ENCODE measurements around the gene RASSF8. TPM values are rescaled to one million over a fixed set of nuclear protein-coding genes. Genes with fewer than 3 reads are reported as not detected.

Gene RASSF8
- total RNA-seq, 2 experiments from 2014 or later, result not detected

- BruUV-seq (replicated peaks), result no TSS peak
- CTCF ChIA-PET (ENCODE audit: unreplicated experiment), result no interaction called here
These were observed 36.6 kb downstream of the RASSF8 start for GRCh38 chr12:25994901-25995625.

GRCh38 chr12:25995906-25996305 lies 37.4 kb downstream of the RASSF8 start:
- DNase-seq (ENCODE audit: low spot score), result no peak
- Histone ChIP-seq H4K20me1 (ENCODE audit: insufficient read depth, low read length) (no peaks in the 10 kb centered on the region), H3K27ac (ENCODE audit: low read depth, low read length, poor library complexity, severe bottlenecking) (no peak overlapping the region), H3K4me1 (ENCODE audit: insufficient read depth, low read length, poor library complexity, severe bottlenecking) (no peaks in the 10 kb centered on the region), H3K79me2 (ENCODE audit: insufficient read depth, low read depth, low read length) (no peaks in the 10 kb centered on the region), H3K4me2 (ENCODE audit: low read length) (no peak overlapping the region), H3K4me3 (ENCODE audit: low read depth, low read length, poor library complexity, severe bottlenecking) (no peak overlapping the region), H3K9me2 (ENCODE audit: insufficient read depth, low read length) (no peaks in the 10 kb centered on the region), H2AFZ (ENCODE audit: low read length) (no peak overlapping the region), H3K9me3 (ENCODE audit: low read length) (no peaks in the 10 kb centered on the region), H3K36me3 (ENCODE audit: insufficient read depth, low read length) (no peaks in the 10 kb centered on the region)
- BruUV-seq (replicated peaks), result no TSS peak
- POLR2A ChIA-PET, result interaction anchor here (0.6 kb wide), 2 partner anchors 114 to 434 kb away, joined by 3 to 6 read pairs; no protein-coding TSS in a partner anchor
- CTCF ChIA-PET (ENCODE audit: unreplicated experiment), result no interaction called here
- intact Hi-C loops (cut with micrococcal nuclease; ENCODE audit: unreplicated experiment), result no loop called here
- no peak for TF ChIP-seq EZH2phosphoT487 (IDR thresholded peaks at IDR 0.05; ENCODE audit: borderline replicate concordance, low read depth, low read length)
- TF ChIP-seq CTCF (conservative IDR thresholded peaks at IDR 0.05; ENCODE audit: low read length), result no peak

More at GRCh38 chr12:25994901-25995625, 36.6 kb downstream of the RASSF8 start:
- Histone ChIP-seq H4K20me1 (ENCODE audit: insufficient read depth, low read length) (no peaks in the 10 kb centered on the region), H3K9me3 (ENCODE audit: low read length) (no peaks in the 10 kb centered on the region), H2AFZ (ENCODE audit: low read length) (no peak overlapping the region), H3K4me2 (ENCODE audit: low read length) (no peak overlapping the region), H3K4me3 (ENCODE audit: low read depth, low read length, poor library complexity, severe bottlenecking) (no peak overlapping the region), H3K27ac (ENCODE audit: low read depth, low read length, poor library complexity, severe bottlenecking) (no peak overlapping the region), H3K36me3 (ENCODE audit: insufficient read depth, low read length) (no peaks in the 10 kb centered on the region), H3K4me1 (ENCODE audit: insufficient read depth, low read length, poor library complexity, severe bottlenecking) (no peaks in the 10 kb centered on the region), H3K79me2 (ENCODE audit: insufficient read depth, low read depth, low read length) (no peaks in the 10 kb centered on the region), H3K9me2 (ENCODE audit: insufficient read depth, low read length) (no peaks in the 10 kb centered on the region)
- intact Hi-C loops (cut with micrococcal nuclease; ENCODE audit: unreplicated experiment), result no loop called here
- no peak for DNase-seq (ENCODE audit: low spot score)
- TF ChIP-seq CTCF (conservative IDR thresholded peaks at IDR 0.05; ENCODE audit: low read length) (no peak), EZH2phosphoT487 (IDR thresholded peaks at IDR 0.05; ENCODE audit: borderline replicate concordance, low read depth, low read length) (no peak)
- POLR2A ChIA-PET, result interaction anchor here (0.6 kb wide), 1 partner anchor 435 kb away, joined by 3 read pairs; no protein-coding TSS in a partner anchor

GRCh38 chr12:25996677-25997076 lies 38.2 kb downstream of the RASSF8 start:
- H3K4me1 ChIP-seq (ENCODE audit: insufficient read depth, low read length, poor library complexity, severe bottlenecking), result no peaks in the 10 kb centered on the region
- no peak overlapping the region for H3K27ac ChIP-seq (ENCODE audit: low read depth, low read length, poor library complexity, severe bottlenecking)
- ChIA-PET POLR2A (interaction anchor here (0.6 kb wide), 1 partner anchor 115 kb away, joined by 6 read pairs; no protein-coding TSS in a partner anchor), CTCF (ENCODE audit: unreplicated experiment) (no interaction called here)
- BruUV-seq (replicated peaks), result no TSS peak
- H3K79me2 ChIP-seq (ENCODE audit: insufficient read depth, low read depth, low read length), result no peaks in the 10 kb centered on the region
- no peak overlapping the region for H2AFZ ChIP-seq (ENCODE audit: low read length)
- intact Hi-C loops (cut with micrococcal nuclease; ENCODE audit: unreplicated experiment), result no loop called here
- H3K9me2 ChIP-seq (ENCODE audit: insufficient read depth, low read length), result no peaks in the 10 kb centered on the region
- no peak overlapping the region for H3K4me3 ChIP-seq (ENCODE audit: low read depth, low read length, poor library complexity, severe bottlenecking)
- no peak overlapping the region for H3K4me2 ChIP-seq (ENCODE audit: low read length)
- no peaks in the 10 kb centered on the region for H3K9me3 ChIP-seq (ENCODE audit: low read length)
- H4K20me1 ChIP-seq (ENCODE audit: insufficient read depth, low read length), result no peaks in the 10 kb centered on the region
- H3K36me3 ChIP-seq (ENCODE audit: insufficient read depth, low read length), result no peaks in the 10 kb centered on the region
- no peak for DNase-seq (ENCODE audit: low spot score)
- TF ChIP-seq EZH2phosphoT487 (IDR thresholded peaks at IDR 0.05; ENCODE audit: borderline replicate concordance, low read depth, low read length), result no peak
- no peak for TF ChIP-seq CTCF (conservative IDR thresholded peaks at IDR 0.05; ENCODE audit: low read length)

Data from OCI-LY7 (cell line).